ENCODE measurements around the gene CELF3. TPM values are rescaled to one million over a fixed set of nuclear protein-coding genes. Genes with fewer than 3 reads are reported as not detected.

CELF3 gene
- total and polyA plus RNA-seq, 8 donors = 0.72 to 1.4 (median 0.90) TPM; not detected in 2

- no peak overlapping the region for H3K4me3 ChIP-seq
- ATAC-seq (no peak), DNase-seq (no peak)
- peaks cover 0 to 4% of the 10 kb centered on the region in 2 donors for H3K36me3 ChIP-seq
- TF ChIP-seq, protein P1, sequence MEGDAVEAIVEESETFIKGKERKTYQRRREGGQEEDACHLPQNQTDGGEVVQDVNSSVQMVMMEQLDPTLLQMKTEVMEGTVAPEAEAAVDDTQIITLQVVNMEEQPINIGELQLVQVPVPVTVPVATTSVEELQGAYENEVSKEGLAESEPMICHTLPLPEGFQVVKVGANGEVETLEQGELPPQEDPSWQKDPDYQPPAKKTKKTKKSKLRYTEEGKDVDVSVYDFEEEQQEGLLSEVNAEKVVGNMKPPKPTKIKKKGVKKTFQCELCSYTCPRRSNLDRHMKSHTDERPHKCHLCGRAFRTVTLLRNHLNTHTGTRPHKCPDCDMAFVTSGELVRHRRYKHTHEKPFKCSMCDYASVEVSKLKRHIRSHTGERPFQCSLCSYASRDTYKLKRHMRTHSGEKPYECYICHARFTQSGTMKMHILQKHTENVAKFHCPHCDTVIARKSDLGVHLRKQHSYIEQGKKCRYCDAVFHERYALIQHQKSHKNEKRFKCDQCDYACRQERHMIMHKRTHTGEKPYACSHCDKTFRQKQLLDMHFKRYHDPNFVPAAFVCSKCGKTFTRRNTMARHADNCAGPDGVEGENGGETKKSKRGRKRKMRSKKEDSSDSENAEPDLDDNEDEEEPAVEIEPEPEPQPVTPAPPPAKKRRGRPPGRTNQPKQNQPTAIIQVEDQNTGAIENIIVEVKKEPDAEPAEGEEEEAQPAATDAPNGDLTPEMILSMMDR (IDR thresholded peaks at IDR 0.05) = no peak
- H3K9me3 ChIP-seq = no peaks in the 10 kb centered on the region
- H3K4me1 ChIP-seq = no peaks in the 10 kb centered on the region
- H3K27me3 ChIP-seq = no peaks in the 10 kb centered on the region
- no peak overlapping the region for H3K27ac ChIP-seq
- intact Hi-C loops (cut with DNase I) = no loop called here
Measured at GRCh38 chr1:151706464-151707415, 9.9 kb downstream of the CELF3 start.

GRCh38 chr1:151705753-151706463 lies 10.7 kb downstream of the CELF3 start:
- TF ChIP-seq, protein P1 (IDR thresholded peaks at IDR 0.05) = no peak
- ATAC-seq = peak; percentile 40
- no peaks in the 10 kb centered on the region for H3K27me3 ChIP-seq
- intact Hi-C loops (cut with DNase I) = no loop called here
- H3K9me3 ChIP-seq = no peaks in the 10 kb centered on the region
- H3K4me3 ChIP-seq = no peak overlapping the region
- H3K36me3 ChIP-seq = peaks cover 0 to 12% of the 10 kb centered on the region in 2 donors
- H3K4me1 ChIP-seq = no peaks in the 10 kb centered on the region
- DNase-seq = no peak
- H3K27ac ChIP-seq = no peak overlapping the region

GRCh38 chr1:151705146-151705545 lies 11.5 kb downstream of the CELF3 start:
- peaks cover 0 to 19% of the 10 kb centered on the region in 2 donors for H3K36me3 ChIP-seq
- TF ChIP-seq, protein P1 (IDR thresholded peaks at IDR 0.05) = no peak
- H3K4me3 ChIP-seq = no peak overlapping the region
- intact Hi-C loops (cut with DNase I) = no loop called here
- no peak for DNase-seq
- no peaks in the 10 kb centered on the region for H3K9me3 ChIP-seq
- H3K27me3 ChIP-seq = no peaks in the 10 kb centered on the region
- H3K4me1 ChIP-seq = no peaks in the 10 kb centered on the region
- H3K27ac ChIP-seq = no peak overlapping the region
- ATAC-seq = no peak

DNA sequence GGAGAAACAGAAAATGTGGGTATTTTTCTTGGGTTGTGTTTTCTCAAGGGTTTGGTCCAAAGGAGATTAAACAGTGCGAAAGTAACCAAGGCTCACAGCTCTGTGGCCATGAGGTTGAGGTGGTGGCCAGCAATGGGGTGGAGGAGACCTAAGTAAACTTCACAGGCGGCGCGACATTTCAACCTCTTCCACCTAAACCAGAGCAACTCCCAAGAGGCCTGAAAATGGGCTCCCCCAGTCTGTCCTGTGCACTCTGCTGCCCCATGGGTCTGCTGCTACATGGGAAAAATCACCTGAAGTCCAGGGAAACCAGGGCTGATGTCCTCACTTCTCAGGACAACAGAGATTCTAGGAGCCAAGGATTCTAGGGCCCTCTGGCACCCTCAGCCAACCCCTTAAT lies 12.4 kb downstream of the CELF3 start:
- DNase-seq = no peak
- Histone ChIP-seq H3K36me3 (peaks cover 0 to 28% of the 10 kb centered on the region in 2 donors), H3K27me3 (no peaks in the 10 kb centered on the region), H3K4me3 (no peak overlapping the region), H3K27ac (no peak overlapping the region), H3K9me3 (no peaks in the 10 kb centered on the region), H3K4me1 (no peaks in the 10 kb centered on the region)
- TF ChIP-seq, protein P1 (IDR thresholded peaks at IDR 0.05) = no peak
- no peak for ATAC-seq
- intact Hi-C loops (cut with DNase I) = no loop called here

- TF ChIP-seq, protein P1 (IDR thresholded peaks at IDR 0.05) = no peak
- Histone ChIP-seq H3K9me3 (no peaks in the 10 kb centered on the region), H3K4me3 (no peak overlapping the region), H3K27me3 (no peaks in the 10 kb centered on the region), H3K27ac (no peak overlapping the region), H3K4me1 (no peaks in the 10 kb centered on the region), H3K36me3 (peaks cover 0 to 32% of the 10 kb centered on the region in 2 donors)
- intact Hi-C loops (cut with DNase I) = no loop called here
- ATAC-seq = no peak
- no peak for DNase-seq
Measured at GRCh38 chr1:151703813-151704212, 12.8 kb downstream of the CELF3 start.
